Epithelial cell of esophagus (primary cell): ENCODE data around the gene CATSPERB.
A peak's percentile ranks its signal among the peaks of the same experiment; 100 is the strongest.
"Not testable (repeated sequence)": the region's sequence is repeated elsewhere in the genome, so short reads cannot be mapped to it uniquely, and the experiment has no call there.

Experiments used
- DNase-seq: peaks from one replicate; pipeline ENCODE4 v3.0.0; 2010; ENCODE audit warnings: low read depth
- H3K4me3 ChIP-seq: 2 replicates; pipeline ENCODE4 v1.5.1; 2011; ENCODE audit warnings: mild to moderate bottlenecking, low read length, control low read depth
- CTCF ChIP-seq: IDR thresholded peaks from 2 replicates; pipeline ENCODE4 v1.5.1; 2011; ENCODE audit warnings: low read depth, mild to moderate bottlenecking, low read length, control low read depth, inconsistent platforms; ENCODE audit not compliant: insufficient read depth; ENCODE audit errors: missing control alignments

The CATSPERB gene

GRCh38 chr14:91694643-91695042, 37.2 kb downstream of the CATSPERB start:
- no peak overlapping the region for H3K4me3 ChIP-seq
- TF ChIP-seq CTCF, result no peak
- no peak for DNase-seq

DNA sequence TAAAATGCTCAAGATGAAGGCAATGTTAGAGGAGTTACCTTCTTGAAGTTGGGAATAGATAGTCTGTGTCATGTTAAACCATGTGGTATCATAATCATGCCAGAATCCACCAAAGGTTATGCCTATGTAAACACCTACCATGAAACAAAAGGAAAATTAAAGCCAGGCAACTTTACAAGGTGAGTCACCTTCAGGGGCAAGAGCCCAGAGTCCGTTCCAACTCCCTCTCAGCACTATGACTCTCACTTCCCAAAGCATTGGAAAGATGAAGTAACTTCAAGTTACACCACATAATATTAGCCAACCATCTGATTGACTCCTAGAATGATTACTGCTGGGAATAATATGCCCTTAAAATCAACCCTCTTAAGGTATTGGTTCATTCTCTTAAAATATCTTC, 38.5 kb downstream of the CATSPERB start:
- H3K4me3 ChIP-seq, result no peak overlapping the region
- no peak for TF ChIP-seq CTCF
- peak; percentile 92 for DNase-seq

- no peak for DNase-seq
- no peak for TF ChIP-seq CTCF
- no peak overlapping the region for H3K4me3 ChIP-seq
These were observed 39.8 kb downstream of the CATSPERB start for GRCh38 chr14:91692075-91692474.

DNA sequence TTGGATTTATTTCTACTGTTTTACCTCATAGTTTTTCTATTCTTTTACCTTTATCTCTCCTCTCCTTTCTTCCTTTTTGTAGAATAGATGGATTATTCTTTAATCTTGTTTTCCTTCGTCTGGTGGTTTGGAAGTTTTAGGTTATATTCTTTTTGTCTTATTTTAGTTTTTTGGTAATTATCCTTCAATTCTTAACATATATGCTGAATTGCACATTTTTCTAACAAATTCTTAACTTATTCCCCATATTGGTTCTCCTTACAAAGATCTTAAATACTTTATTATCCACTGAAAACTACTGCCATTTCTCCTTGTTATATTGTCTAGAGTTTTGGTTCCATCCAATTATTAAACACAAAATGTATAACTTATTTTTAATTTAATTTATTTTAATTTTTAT, 42.3 kb downstream of the CATSPERB start:
- no peak for DNase-seq
- H3K4me3 ChIP-seq, result no peak overlapping the region
- TF ChIP-seq CTCF, result no peak

DNA sequence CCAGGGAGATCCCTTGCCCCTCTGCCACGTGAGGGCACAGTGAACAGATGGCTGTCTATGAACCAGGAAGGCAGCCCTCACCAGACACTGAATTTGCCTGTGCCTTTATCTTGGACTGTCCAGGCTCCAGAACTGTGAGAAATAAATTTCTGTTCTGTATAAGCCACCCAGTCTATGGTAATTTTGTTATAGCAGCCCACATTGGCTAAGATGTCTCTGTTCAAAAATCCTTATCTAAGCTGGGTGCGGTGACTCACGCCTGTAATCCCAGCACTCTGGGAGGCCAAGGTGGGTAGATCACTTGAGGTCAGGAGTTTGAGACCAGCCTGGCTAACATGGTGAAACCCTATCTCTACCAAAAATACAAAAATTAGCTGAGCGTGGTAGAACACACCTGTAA, 44.5 kb downstream of the CATSPERB start:
- DNase-seq, H3K4me3 ChIP-seq: not testable (repeated sequence)

- peak; percentile 64 for DNase-seq
- no peak overlapping the region for H3K4me3 ChIP-seq
- no peak for TF ChIP-seq CTCF
These were observed 46.3 kb downstream of the CATSPERB start for GRCh38 chr14:91685600-91685999.

GRCh38 chr14:91681893-91682563, 49.9 kb downstream of the CATSPERB start:
- no peak for DNase-seq
- no peak overlapping the region for H3K4me3 ChIP-seq
- TF ChIP-seq CTCF, result no peak
